Measurements from ENCODE around the gene MMP17.

- TF ChIP-seq REST (IDR thresholded peaks at IDR 0.05; ENCODE audit: insufficient read depth in 1 of 2, low read depth in 2 of 2, low read length in 2 of 2) (no peak), POLR2AphosphoS5 (IDR thresholded peaks at IDR 0.05; ENCODE audit: low read depth, low read length) (no peak)
These were observed 15.3 kb downstream of the MMP17 start for GRCh38 chr12:131843527-131843926.

Data from PFSK-1 (cell line).